WTC11 (cell line): ENCODE data around the gene F2. TPM values are rescaled to one million over a fixed set of nuclear protein-coding genes. Genes with fewer than 3 reads are reported as not detected.

ENCODE experiments used
- ATAC-seq: fragments of 200-7000 bp; cut with Tn5 transposase; 2 replicates; pipeline ENCODE4 v1.10.0; 2021; ENCODE audit warnings: mild to moderate bottlenecking, moderate library complexity
- CTCF ChIA-PET: fragments of 300-600 bp; sonication (Branson Sonifier 250); formaldehyde crosslinking; loops from one replicate; lab custom pipeline; 2021; ENCODE audit warnings: antibody characterized with exemption; lab: Charles Lee
- POLR2A ChIA-PET: fragments of 350-600 bp; sonication (Branson Sonifier 250); formaldehyde crosslinking; loops from one replicate; lab custom pipeline; 2021; ENCODE audit warnings: antibody characterized with exemption; lab: Charles Lee
- DNase-seq: peaks from one replicate; pipeline ENCODE4 v3.0.0; 2021; ENCODE audit warnings: low spot score
- H3K27ac Mint-ChIP-seq: 2 replicates; pipeline ENCODE4 v1.8.0; 2021; ENCODE audit warnings: mixed read lengths
- H3K27me3 Mint-ChIP-seq: 2 replicates; pipeline ENCODE4 v1.8.0; 2021; ENCODE audit warnings: low read depth, mild to moderate bottlenecking, moderate library complexity, mixed read lengths
- H3K36me3 Mint-ChIP-seq: 2 replicates; pipeline ENCODE4 v1.8.0; 2021; ENCODE audit warnings: mixed read lengths
- H3K4me1 Mint-ChIP-seq: 2 replicates; pipeline ENCODE4 v1.8.0; 2022; ENCODE audit warnings: mixed read lengths
- H3K4me3 Mint-ChIP-seq: 2 replicates; pipeline ENCODE4 v1.8.0; 2021; ENCODE audit warnings: mild to moderate bottlenecking, moderate library complexity, mixed read lengths
- H3K9me3 Mint-ChIP-seq: 2 replicates; pipeline ENCODE4 v1.8.0; 2021; ENCODE audit warnings: mixed read lengths
- CREB1 ChIP-seq: sonication (generic); formaldehyde crosslinking; IDR thresholded peaks from 2 replicates; pipeline ENCODE4 v1.8.0; 2023; ENCODE audit warnings: mild to moderate bottlenecking, missing genetic modification reagents
- CREM ChIP-seq: sonication (generic); formaldehyde crosslinking; IDR thresholded peaks from 2 replicates; pipeline ENCODE4 v1.8.1; 2022; ENCODE audit warnings: mild to moderate bottlenecking, missing genetic modification reagents, moderate library complexity
- E2F1 ChIP-seq: sonication (generic); formaldehyde crosslinking; IDR thresholded peaks from 2 replicates; pipeline ENCODE4 v1.8.0; 2022; ENCODE audit warnings: mild to moderate bottlenecking, missing genetic modification reagents
- ETV6 ChIP-seq: sonication (generic); formaldehyde crosslinking; IDR thresholded peaks from 2 replicates; pipeline ENCODE4 v1.8.1; 2022; ENCODE audit warnings: mild to moderate bottlenecking, missing genetic modification reagents
- FOXP4 ChIP-seq: sonication (generic); formaldehyde crosslinking; IDR thresholded peaks from 2 replicates; pipeline ENCODE4 v1.8.0; 2022; ENCODE audit warnings: mild to moderate bottlenecking, missing genetic modification reagents
- IRF2 ChIP-seq: sonication (generic); formaldehyde crosslinking; IDR thresholded peaks from 2 replicates; pipeline ENCODE4 v1.8.0; 2022; ENCODE audit warnings: low read depth, missing genetic modification reagents, borderline replicate concordance
- MXD4 ChIP-seq: fragments of 250-450 bp; sonication (Bioruptor Pico); IDR thresholded peaks from 2 replicates; pipeline ENCODE4 v1.8.0; 2021; ENCODE audit warnings: mild to moderate bottlenecking, moderate library complexity, borderline replicate concordance
- TCF7 ChIP-seq: sonication (generic); formaldehyde crosslinking; IDR thresholded peaks from 2 replicates; pipeline ENCODE4 v1.8.0; 2022; ENCODE audit warnings: mild to moderate bottlenecking, low read depth, missing genetic modification reagents, moderate library complexity
- TEAD1 ChIP-seq: sonication (generic); formaldehyde crosslinking; IDR thresholded peaks from 2 replicates; pipeline ENCODE4 v1.8.0; 2022; ENCODE audit warnings: mild to moderate bottlenecking, missing genetic modification reagents
- ZBTB43 ChIP-seq: sonication (generic); formaldehyde crosslinking; IDR thresholded peaks from 2 replicates; pipeline ENCODE4 v1.8.1; 2023; ENCODE audit warnings: mild to moderate bottlenecking, missing genetic modification reagents
- ZNF281 ChIP-seq: sonication (generic); formaldehyde crosslinking; IDR thresholded peaks from 2 replicates; pipeline ENCODE4 v1.8.0; 2023; ENCODE audit warnings: mild to moderate bottlenecking, missing genetic modification reagents
- ZNF317 ChIP-seq: sonication (generic); formaldehyde crosslinking; IDR thresholded peaks from 2 replicates; pipeline ENCODE4 v1.8.1; 2023; ENCODE audit warnings: low read depth, mild to moderate bottlenecking, moderate library complexity, missing genetic modification reagents, borderline replicate concordance
- ZNF396 ChIP-seq: fragments of 250-450 bp; sonication (Bioruptor Pico); IDR thresholded peaks from 2 replicates; pipeline ENCODE4 v1.8.0; 2021; ENCODE audit warnings: mild to moderate bottlenecking, moderate library complexity, borderline replicate concordance
- ZNF416 ChIP-seq: fragments of 250-450 bp; sonication (Bioruptor Pico); IDR thresholded peaks from 2 replicates; pipeline ENCODE4 v1.9.0; 2021; ENCODE audit warnings: mild to moderate bottlenecking, inconsistent platforms
- ZNF512 ChIP-seq: sonication (generic); formaldehyde crosslinking; IDR thresholded peaks from 2 replicates; pipeline ENCODE4 v1.8.1; 2022; ENCODE audit warnings: missing genetic modification reagents, borderline replicate concordance
- ZNF671 ChIP-seq: fragments of 250-450 bp; sonication (Bioruptor Pico); IDR thresholded peaks from 2 replicates; pipeline ENCODE4 v1.8.0; 2021; ENCODE audit warnings: mild to moderate bottlenecking
- ZSCAN18 ChIP-seq: fragments of 250-450 bp; sonication (Bioruptor Pico); IDR thresholded peaks from 2 replicates; pipeline ENCODE4 v2.1.2; 2022; ENCODE audit warnings: mild to moderate bottlenecking, moderate library complexity
- total RNA-seq: library from RNA; stranded (reverse); gene quantifications from 3 replicates; pipeline ENCODE4 v1.2.3, GENCODE V29; 2021

Gene F2
- total RNA-seq, 1 experiment from 2014 or later, result 0.50 TPM

- H3K27me3 Mint-ChIP-seq, result no peaks in the 10 kb centered on the region
- ChIA-PET POLR2A (no interaction called here), CTCF (no interaction called here)
- no peak overlapping the region for H3K4me3 Mint-ChIP-seq
- H3K4me1 Mint-ChIP-seq, result no peaks in the 10 kb centered on the region; the same call in 1 of the 2 replicates
- no peak for TF ChIP-seq IRF2
- no peak for TF ChIP-seq ZNF281
- no peak for TF ChIP-seq ZBTB43 (CRISPR knock-in tag)
- TF ChIP-seq ZSCAN18 (CRISPR knock-in tag), result no peak
- no peak for TF ChIP-seq ZNF317 (CRISPR knock-in tag)
- TF ChIP-seq ZNF416 (CRISPR knock-in tag), result no peak
- no peak for TF ChIP-seq MXD4 (CRISPR knock-in tag)
- TF ChIP-seq ETV6 (CRISPR knock-in tag), result no peak
- peaks cover 86% of the 10 kb centered on the region for H3K36me3 Mint-ChIP-seq
- DNase-seq (no peak), ATAC-seq (no peak)
- H3K9me3 Mint-ChIP-seq, result no peaks in the 10 kb centered on the region
- H3K27ac Mint-ChIP-seq, result no peak overlapping the region
Measured at GRCh38 chr11:46745995-46746394, 27.0 kb downstream of the F2 start.

GRCh38 chr11:46747150-46747549 is 28.1 kb downstream of the F2 start:
- POLR2A ChIA-PET, result no interaction called here

More at GRCh38 chr11:46747150-46747549, 28.1 kb downstream of the F2 start:
- Mint-ChIP-seq H3K9me3 (no peaks in the 10 kb centered on the region), H3K27ac (no peak overlapping the region), H3K27me3 (no peaks in the 10 kb centered on the region), H3K36me3 (peaks cover 83% of the 10 kb centered on the region), H3K4me1 (no peaks in the 10 kb centered on the region; the same call in 1 of the 2 replicates), H3K4me3 (no peak overlapping the region)
- no peak for DNase-seq
- ATAC-seq, result no peak
- TF ChIP-seq TCF7 (CRISPR knock-in tag) (no peak), CREB1 (CRISPR knock-in tag) (no peak), ZNF396 (CRISPR knock-in tag) (no peak), FOXP4 (no peak), E2F1 (no peak), TEAD1 (no peak), ZNF671 (no peak), ZNF512 (CRISPR knock-in tag) (no peak), CREM (CRISPR knock-in tag) (no peak)
- CTCF ChIA-PET, result interaction anchor here (0.7 kb wide), 1 partner anchor 40 kb away, joined by 4 read pairs; no protein-coding TSS in a partner anchor
